HG02610 (cell line): ENCODE measurements around the gene SLC12A7.
A peak's percentile ranks its signal among the peaks of the same experiment; 100 is the strongest.

Experiments used
- ATAC-seq: cut with Tn5 transposase; IDR thresholded peaks from one replicate; pipeline ENCODE4 v1.9.1; 2021; ENCODE audit warnings: mild to moderate bottlenecking, moderate library complexity; ENCODE audit not compliant: unreplicated experiment

The SLC12A7 gene

DNA sequence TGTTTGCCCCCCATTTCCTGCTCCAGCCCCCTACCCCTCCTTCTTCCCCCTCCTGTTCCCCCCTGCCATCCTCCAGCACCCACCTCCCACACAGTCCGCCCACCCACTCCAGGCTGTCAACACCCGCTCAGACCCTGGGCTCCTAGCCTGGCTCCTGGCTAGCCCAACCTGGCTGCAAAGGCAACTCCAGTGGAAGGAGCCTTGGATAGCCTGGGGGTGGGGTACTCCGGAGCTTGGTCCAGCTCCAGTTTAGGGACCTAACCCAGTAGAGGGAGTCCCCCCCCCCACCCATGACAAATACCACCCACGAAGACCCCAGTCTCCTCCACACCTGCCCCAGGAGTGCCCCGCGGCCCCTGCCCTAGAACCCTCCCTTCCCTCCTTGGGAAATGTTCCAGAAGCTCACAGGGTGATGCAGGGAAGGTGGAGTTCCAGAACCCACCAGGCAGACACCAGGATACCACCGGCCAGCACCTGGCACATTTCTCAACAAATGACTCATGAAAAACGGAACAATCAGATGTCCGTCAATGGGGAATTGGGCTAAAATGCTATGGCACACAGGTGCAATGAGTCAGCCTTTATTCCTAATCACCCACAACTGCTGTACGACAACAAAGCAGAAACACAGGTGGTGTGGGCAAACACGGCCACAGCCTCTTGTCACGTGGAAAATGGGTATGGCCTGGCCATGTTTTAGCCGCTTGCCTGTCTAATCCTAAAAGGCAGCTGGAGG is 901 bp upstream of the SLC12A7 start:
- ATAC-seq, result no peak

GRCh38 chr5:1111241-1111726 is 579 bp downstream of the SLC12A7 start:
- peak; percentile 25 for ATAC-seq

DNA sequence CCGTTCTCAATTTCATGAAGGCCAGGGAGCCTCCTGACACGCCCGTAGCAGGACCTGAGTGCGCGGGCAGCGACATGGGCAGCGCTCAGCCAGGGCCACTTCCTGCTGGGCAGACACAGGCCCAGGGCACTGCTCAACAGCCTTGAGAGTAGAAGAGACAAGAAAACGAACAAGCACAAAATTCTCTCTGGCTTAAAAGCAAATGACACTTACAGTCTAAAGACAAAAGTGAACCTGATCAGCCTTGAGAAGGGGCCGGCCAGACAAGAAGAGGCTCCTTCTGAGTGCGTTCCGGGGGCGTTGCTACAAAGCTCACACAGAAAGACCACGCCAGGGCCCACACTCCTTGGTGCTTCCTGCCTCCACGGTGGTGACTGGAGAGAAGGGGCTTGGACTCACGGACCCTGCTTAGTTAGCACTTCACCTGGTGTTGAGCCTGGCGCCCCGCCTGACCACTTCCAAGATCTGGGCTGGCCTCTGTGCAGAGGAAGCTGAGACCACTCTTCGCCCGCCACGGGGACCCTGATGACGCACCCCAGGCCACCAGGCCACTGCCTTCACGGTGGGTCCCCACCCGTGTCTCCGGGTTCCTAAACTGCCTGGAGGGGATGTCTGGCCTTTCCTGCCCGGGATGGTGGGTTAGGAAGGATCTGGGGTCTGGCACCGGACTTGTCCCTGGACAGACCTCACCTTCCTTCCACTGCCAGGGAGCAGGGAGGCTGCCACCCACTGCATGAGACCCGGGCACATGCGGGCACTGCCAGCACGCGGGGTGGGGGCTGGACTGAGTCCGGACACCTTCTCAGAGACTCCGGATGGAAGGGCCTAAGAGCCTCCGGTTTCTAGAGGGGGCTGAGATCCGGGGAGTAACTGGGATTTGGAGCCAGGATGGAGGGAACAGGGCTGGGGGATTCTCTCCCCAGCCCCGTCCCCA is 1.3 kb downstream of the SLC12A7 start:
- ATAC-seq, result no peak

- no peak for ATAC-seq
Observed at GRCh38 chr5:1109542-1110306, 2.1 kb downstream of the SLC12A7 start.

DNA sequence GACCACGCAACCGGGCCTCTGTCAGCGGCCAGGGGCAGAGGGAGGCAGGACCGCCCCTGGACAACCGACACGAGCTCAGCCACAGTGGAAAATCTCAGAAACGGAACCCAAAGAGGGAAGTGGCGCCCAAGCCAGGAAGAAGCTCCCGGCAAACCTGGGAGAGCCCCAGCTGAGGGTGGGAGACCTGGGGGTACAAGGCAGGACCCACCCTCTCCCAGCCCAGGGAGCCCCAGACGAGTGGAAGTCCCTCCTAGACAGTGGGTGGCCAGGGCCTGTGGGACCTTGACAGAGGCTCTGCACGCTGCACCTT is 3.0 kb downstream of the SLC12A7 start:
- ATAC-seq, result no peak

DNA sequence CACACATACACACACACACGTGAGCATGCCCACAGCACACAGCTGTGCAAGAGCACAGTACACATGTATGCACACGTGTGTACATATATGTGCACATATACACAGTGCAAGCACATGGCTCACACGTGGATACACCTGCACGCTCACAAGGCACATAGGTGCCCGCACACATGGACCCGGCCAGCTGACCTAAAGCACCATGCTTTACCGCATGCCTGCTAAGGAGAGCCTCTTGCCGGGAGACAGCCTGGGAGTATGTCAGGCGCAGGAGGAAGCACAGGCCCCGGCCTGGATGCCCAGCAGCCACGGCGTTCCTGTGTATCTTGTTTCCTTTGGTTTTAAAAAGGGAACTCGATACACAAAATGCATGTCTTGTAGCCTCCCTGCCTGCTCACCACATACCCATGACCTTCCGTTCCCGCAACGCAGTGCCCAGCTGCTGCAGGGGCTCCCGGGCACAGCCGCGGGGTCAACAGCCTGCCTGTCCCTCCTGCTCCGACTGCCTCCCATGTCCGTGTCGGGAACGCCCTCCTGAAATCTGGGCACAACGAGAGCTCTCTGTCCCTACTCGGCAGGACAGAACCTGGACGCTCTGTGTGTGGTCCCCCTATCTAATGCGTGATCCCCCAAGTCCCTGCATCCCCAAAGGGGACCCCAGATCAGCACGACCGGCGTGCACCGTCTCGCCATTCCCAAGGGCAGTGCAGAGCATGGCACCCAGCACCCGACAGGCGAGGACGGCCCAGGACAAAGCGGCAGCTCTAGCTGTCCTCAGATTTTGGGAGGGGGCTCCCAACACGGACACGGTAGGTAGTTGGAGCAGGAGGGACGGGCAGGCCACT is 3.6 kb downstream of the SLC12A7 start:
- ATAC-seq, result no peak

- no peak for ATAC-seq
Observed at GRCh38 chr5:1107167-1108022, 4.5 kb downstream of the SLC12A7 start.

GRCh38 chr5:1106385-1107166 is 5.3 kb downstream of the SLC12A7 start:
- ATAC-seq, result no peak

- peak; percentile 49 for ATAC-seq
Observed at GRCh38 chr5:1105350-1106265, 6.3 kb downstream of the SLC12A7 start.

DNA sequence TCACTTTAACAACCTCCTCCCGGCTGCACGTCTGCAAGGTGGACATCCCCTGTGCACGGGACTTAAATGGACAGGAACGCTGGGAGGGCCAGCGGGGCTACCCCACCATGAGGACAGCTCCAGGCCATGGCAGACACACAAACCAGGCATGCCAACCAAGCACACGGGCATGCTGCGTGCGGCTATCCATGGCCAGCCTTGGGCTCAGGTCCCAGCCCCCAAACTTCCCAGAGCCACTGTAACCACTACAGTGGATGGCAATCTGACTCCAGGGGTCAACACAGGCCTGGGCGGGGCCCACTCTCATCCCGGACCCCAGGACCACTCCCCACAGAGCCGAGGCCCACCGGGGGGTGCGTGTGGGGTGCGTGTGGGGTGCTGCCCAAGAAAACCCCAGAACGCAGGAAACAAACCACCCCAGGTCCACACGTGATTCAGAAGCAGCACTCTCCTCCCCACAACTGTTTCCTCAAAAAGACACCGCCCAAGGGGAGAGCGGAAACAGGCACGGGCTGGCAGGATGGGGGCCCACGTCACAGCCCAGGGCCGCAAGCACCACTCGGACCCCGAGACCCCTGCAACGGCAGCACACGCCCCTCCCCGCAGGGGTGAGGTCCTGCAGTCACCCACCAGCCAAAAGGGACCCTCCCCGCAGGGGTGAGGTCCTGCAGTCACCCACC is 7.4 kb downstream of the SLC12A7 start:
- no peak for ATAC-seq

GRCh38 chr5:1103505-1104326 is 8.1 kb downstream of the SLC12A7 start:
- no peak for ATAC-seq

GRCh38 chr5:1103093-1103492 is 8.8 kb downstream of the SLC12A7 start:
- no peak for ATAC-seq

- ATAC-seq, result no peak
Observed at GRCh38 chr5:1101961-1102713, 9.7 kb downstream of the SLC12A7 start.

- no peak for ATAC-seq
Observed at GRCh38 chr5:1100664-1101574, 10.9 kb downstream of the SLC12A7 start.
